Breast epithelium (tissue), 3 donors: ENCODE measurements around the gene KMT2A.
A peak's percentile ranks its signal among the peaks of the same experiment; 100 is the strongest.

ENCODE experiments used
- POLR2A ChIP-seq: fragments of 450-650 bp; IDR thresholded peaks from one replicate; pipeline ENCODE4 v1.6.1; 2016; ENCODE audit warnings: antibody characterized with exemption, mild to moderate bottlenecking, moderate library complexity
- POLR2AphosphoS5 ChIP-seq, 3 donors: sonication (generic); formaldehyde crosslinking; IDR thresholded peaks; one replicate each; pipeline ENCODE4 v1.6.1; 2017; ENCODE audit warnings: antibody characterized with exemption in 3 of 3
- TF ChIP-seq, protein P1 (sequence below), 3 donors: fragments of 450-650 bp; IDR thresholded peaks; one replicate each; pipeline ENCODE4 v1.5.1; 2016 to 2017; ENCODE audit warnings: antibody characterized with exemption in 3 of 3, mild to moderate bottlenecking in 3 of 3, moderate library complexity in 3 of 3

DNA sequence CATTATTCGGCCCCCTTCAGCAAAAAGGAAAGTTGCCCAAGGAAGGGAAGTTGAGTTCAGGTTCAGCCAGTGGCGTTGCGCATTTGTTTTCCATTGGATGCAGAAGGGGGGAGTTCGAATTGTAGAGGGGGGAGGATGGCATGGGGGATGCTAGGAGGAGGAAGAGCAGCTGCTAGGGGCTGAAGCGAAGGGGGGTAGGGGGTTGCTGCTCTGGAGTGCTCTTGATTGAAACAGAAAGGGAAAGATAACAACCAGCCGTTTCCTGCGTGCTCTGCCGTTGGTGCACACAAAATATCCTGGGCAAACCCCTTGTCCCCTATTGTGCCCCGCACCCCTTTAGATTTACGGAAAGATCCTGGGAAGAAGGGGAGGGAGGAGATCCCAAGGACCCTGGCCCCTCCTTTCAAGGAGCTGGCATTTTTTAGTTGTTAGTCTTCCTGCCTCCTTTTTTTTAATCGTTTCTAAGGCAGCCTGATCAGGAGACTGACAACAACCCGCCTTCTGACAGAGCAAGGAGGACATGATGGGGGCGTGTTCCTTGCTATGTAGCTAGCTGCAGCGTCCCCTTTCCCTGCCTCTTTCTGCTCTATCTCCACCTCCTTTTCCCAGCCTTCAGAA, 2.1 kb downstream of the KMT2A start:
- TF ChIP-seq, protein P1, sequence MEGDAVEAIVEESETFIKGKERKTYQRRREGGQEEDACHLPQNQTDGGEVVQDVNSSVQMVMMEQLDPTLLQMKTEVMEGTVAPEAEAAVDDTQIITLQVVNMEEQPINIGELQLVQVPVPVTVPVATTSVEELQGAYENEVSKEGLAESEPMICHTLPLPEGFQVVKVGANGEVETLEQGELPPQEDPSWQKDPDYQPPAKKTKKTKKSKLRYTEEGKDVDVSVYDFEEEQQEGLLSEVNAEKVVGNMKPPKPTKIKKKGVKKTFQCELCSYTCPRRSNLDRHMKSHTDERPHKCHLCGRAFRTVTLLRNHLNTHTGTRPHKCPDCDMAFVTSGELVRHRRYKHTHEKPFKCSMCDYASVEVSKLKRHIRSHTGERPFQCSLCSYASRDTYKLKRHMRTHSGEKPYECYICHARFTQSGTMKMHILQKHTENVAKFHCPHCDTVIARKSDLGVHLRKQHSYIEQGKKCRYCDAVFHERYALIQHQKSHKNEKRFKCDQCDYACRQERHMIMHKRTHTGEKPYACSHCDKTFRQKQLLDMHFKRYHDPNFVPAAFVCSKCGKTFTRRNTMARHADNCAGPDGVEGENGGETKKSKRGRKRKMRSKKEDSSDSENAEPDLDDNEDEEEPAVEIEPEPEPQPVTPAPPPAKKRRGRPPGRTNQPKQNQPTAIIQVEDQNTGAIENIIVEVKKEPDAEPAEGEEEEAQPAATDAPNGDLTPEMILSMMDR (IDR thresholded peaks at IDR 0.05): no peak
- TF ChIP-seq POLR2A: no peak
- peak in 1 of 3 donors; percentile 11 for TF ChIP-seq POLR2AphosphoS5 (IDR thresholded peaks at IDR 0.05)
